K562 (cell line): ENCODE measurements around the gene TRIP6. TPM values are rescaled to one million over a fixed set of nuclear protein-coding genes. Genes with fewer than 3 reads are reported as not detected.

Experiments
- ATAC-seq: fragments of 200-7000 bp; cut with Tn5 transposase; 3 replicates; pipeline ENCODE4 v1.9.1; 2020; ENCODE audit warnings: moderate library complexity
- BruUV-seq: library from RNA; stranded (reverse); fragments of 400-500 nt; replicated peaks from 2 replicates; lab custom pipeline; 2021; lab: Mats Ljungman, UMichigan
- CTCF ChIA-PET: fragments of 300-600 bp; formaldehyde crosslinking; extraction: SDS; loops from one replicate; lab custom pipeline; 2021; ENCODE audit warnings: low intra/inter-chr PET ratio; lab: Yijun Ruan, JAX
- POLR2A ChIA-PET: fragments of 300-600, 350-650 bp; sonication (Branson Sonifier 250); formaldehyde crosslinking; extraction: SDS; loops from one replicate; lab custom pipeline; 2021; ENCODE audit warnings: antibody characterized with exemption, inconsistent platforms; lab: Yijun Ruan, JAX
- DNase-seq, 4 experiments: peaks; one replicate each; pipeline versions ENCODE4 v3.0.0 to v3.0.0-alpha.2; 2011 to 2018; ENCODE audit warnings: low spot score in 3 of 4, mixed read lengths in 3 of 4; ENCODE audit errors: extremely low read depth in 1 of 4
- FAIRE-seq: peaks from 2 replicates; lab custom pipeline; 2011; peaks lifted over from hg19 to GRCh38; lab: Jason Lieb, UNC
- H2AFZ ChIP-seq: 2 replicates; pipeline ENCODE4 v1.6.0; 2011; ENCODE audit warnings: low read depth, low read length, control low read depth, inconsistent platforms
- H3K27ac ChIP-seq: fragments of 200-600 bp; 3 replicates; pipeline ENCODE4 v1.8.0; 2011; ENCODE audit warnings: low read depth, mild to moderate bottlenecking, control low read depth, inconsistent platforms, low read length, moderate library complexity, mixed read lengths; ENCODE audit errors: extremely low read depth
- H3K27me3 ChIP-seq, 2 experiments: fragments of 300-600 bp in 1 of 2; 2 replicates in 1 of 2; 3 replicates in 1 of 2; pipeline versions ENCODE4 v1.6.0 to v1.8.0; 2011; ENCODE audit warnings: inconsistent platforms in 2 of 2, low read length in 2 of 2, mild to moderate bottlenecking in 1 of 2, mixed read lengths in 1 of 2, moderate library complexity in 1 of 2; ENCODE audit not compliant: control insufficient read depth in 2 of 2, insufficient read depth in 2 of 2
- H3K36me3 ChIP-seq: fragments of 300-600 bp; 3 replicates; pipeline ENCODE4 v1.8.0; 2011; ENCODE audit warnings: mild to moderate bottlenecking, low read length, inconsistent platforms; ENCODE audit not compliant: control insufficient read depth, insufficient read depth
- H3K4me1 ChIP-seq, 2 experiments: fragments of 200-600 bp in 1 of 2; replicated peaks in 1 of 2; 2 replicates in 1 of 2; 3 replicates in 1 of 2; pipeline versions ENCODE4 v1.5.1 to v1.8.0; 2011; ENCODE audit warnings: inconsistent platforms in 2 of 2, low read length in 2 of 2, mild to moderate bottlenecking in 1 of 2, mixed read lengths in 1 of 2, moderate library complexity in 1 of 2; ENCODE audit not compliant: control insufficient read depth in 2 of 2, insufficient read depth in 2 of 2
- H3K4me2 ChIP-seq: 2 replicates; pipeline ENCODE4 v1.6.1; 2011; ENCODE audit warnings: low read length, control low read depth, inconsistent platforms, mixed read lengths; ENCODE audit not compliant: insufficient read depth
- H3K4me3 ChIP-seq: fragments of 200-600 bp; sonication (generic), shearing (Covaris generic); 2 replicates; pipeline ENCODE4 v1.5.1; 2016; ENCODE audit warnings: control low read depth, inconsistent platforms
- H3K79me2 ChIP-seq: fragments of 200-600 bp; 3 replicates; pipeline ENCODE4 v1.8.0; 2011; ENCODE audit warnings: low read length, inconsistent platforms; ENCODE audit not compliant: control insufficient read depth, insufficient read depth
- H3K9ac ChIP-seq, 2 experiments: 2 replicates each; pipeline versions ENCODE4 v1.6.0 to v1.6.1; 2011; ENCODE audit warnings: low read depth in 2 of 2, low read length in 2 of 2, control low read depth in 1 of 2, inconsistent platforms in 1 of 2, mild to moderate bottlenecking in 1 of 2, mixed read lengths in 1 of 2; ENCODE audit not compliant: insufficient read depth in 1 of 2
- H3K9me1 ChIP-seq: one replicate; pipeline ENCODE4 v1.6.0; 2011; ENCODE audit warnings: inconsistent platforms, mild to moderate bottlenecking, low read length, moderate library complexity; ENCODE audit not compliant: control insufficient read depth, insufficient read depth
- H3K9me3 ChIP-seq: replicated peaks from 2 replicates; pipeline ENCODE4 v1.5.1; 2011; ENCODE audit warnings: low read depth, low read length, inconsistent platforms; ENCODE audit not compliant: control insufficient read depth, insufficient read depth
- H4K20me1 ChIP-seq: replicated peaks from 2 replicates; pipeline ENCODE4 v1.6.1; 2011; ENCODE audit warnings: low read length, inconsistent platforms, mixed read lengths; ENCODE audit not compliant: control insufficient read depth, insufficient read depth
- NFIC ChIP-seq: fragments of 450-650 bp; IDR thresholded peaks from 2 replicates; pipeline ENCODE4 v1.6.1; 2017; ENCODE audit warnings: mild to moderate bottlenecking, inconsistent platforms
- POLR2B ChIP-seq: fragments of 450-650 bp; IDR thresholded peaks from 2 replicates; pipeline ENCODE4 v1.6.1; 2018; ENCODE audit warnings: low read depth; ENCODE audit not compliant: partially characterized antibody
- SMC3 ChIP-seq: conservative IDR thresholded peaks from 2 replicates; pipeline ENCODE4 v1.6.1; 2011; ENCODE audit warnings: low read depth, low read length, improper control_type of control experiment; ENCODE audit not compliant: insufficient read depth
- ZNF124 ChIP-seq: sonication (generic); formaldehyde crosslinking; IDR thresholded peaks from 2 replicates; pipeline ENCODE4 v1.8.1; 2022; ENCODE audit warnings: missing genetic modification reagents
- ZNF140 ChIP-seq: fragments of 250-450 bp; sonication (Bioruptor Pico); IDR thresholded peaks from 2 replicates; pipeline ENCODE4 v1.8.0; 2021; ENCODE audit warnings: moderate library complexity, mild to moderate bottlenecking, inconsistent platforms
- ZNF324 ChIP-seq: fragments of 250-450 bp; sonication (Bioruptor Pico); IDR thresholded peaks from 2 replicates; pipeline ENCODE4 v1.4.0; 2020; ENCODE audit warnings: mild to moderate bottlenecking
- WGBS: fragments of 100-300 bp; shearing (Covaris generic); methylation state at CpG from one replicate; pipeline ENCODE4 v1.1.6; 2016; ENCODE audit warnings: low coverage, mixed read lengths; ENCODE audit not compliant: insufficient coverage; ENCODE audit errors: missing lambda C conversion rate; 5-methylcytosine and 5-hydroxymethylcytosine counted together
- in situ Hi-C: fragments of 300-500 bp; cut with MboI; formaldehyde crosslinking; loops from 4 replicates; pipeline ENCODE4 v1.15.0; 2018; ENCODE audit warnings: inconsistent platforms, mixed read lengths
- intact Hi-C: fragments of 100-400 bp; cut with micrococcal nuclease; formaldehyde crosslinking; loops from 2 replicates; pipeline ENCODE4 v1.14.2; 2022
- polyA plus RNA-seq, 8 experiments: library from polyadenylated mRNA; depleted of rRNA in 4 of 8; stranded (reverse) in 5 of 8; unstranded in 3 of 8; fragments of >200 nt; fragmentation: Nextera tagmentation in 2 of 8; fragmentation: Illumina TruSeq in 1 of 8; extraction: Ambion mirVana in 2 of 8; extraction: Trizol in 1 of 8; gene quantifications; 2 replicates each; pipeline versions ENCODE4 v1.2.1 to v1.2.3, GENCODE V29; 2011 to 2014; ENCODE audit warnings: inconsistent platforms in 1 of 8, missing spikeins in 1 of 8
- total RNA-seq, 7 experiments: library from RNA; depleted of rRNA in 6 of 7; stranded (reverse); fragments of >200 nt in 6 of 7; fragmentation: Illumina TruSeq in 2 of 7; extraction: Trizol in 2 of 7; gene quantifications; 2 replicates each; pipeline versions ENCODE4 v1.2.1 to v1.2.3, GENCODE V29; 2011 to 2021; ENCODE audit warnings: low replicate concordance in 1 of 7

The TRIP6 gene
- total and polyA plus RNA-seq, 9 of the 15 experiments (the other 6 are each of a cell fraction or from before 2014, with no cell fraction given) = 5.9 to 141 (median 54.0) TPM

DNA sequence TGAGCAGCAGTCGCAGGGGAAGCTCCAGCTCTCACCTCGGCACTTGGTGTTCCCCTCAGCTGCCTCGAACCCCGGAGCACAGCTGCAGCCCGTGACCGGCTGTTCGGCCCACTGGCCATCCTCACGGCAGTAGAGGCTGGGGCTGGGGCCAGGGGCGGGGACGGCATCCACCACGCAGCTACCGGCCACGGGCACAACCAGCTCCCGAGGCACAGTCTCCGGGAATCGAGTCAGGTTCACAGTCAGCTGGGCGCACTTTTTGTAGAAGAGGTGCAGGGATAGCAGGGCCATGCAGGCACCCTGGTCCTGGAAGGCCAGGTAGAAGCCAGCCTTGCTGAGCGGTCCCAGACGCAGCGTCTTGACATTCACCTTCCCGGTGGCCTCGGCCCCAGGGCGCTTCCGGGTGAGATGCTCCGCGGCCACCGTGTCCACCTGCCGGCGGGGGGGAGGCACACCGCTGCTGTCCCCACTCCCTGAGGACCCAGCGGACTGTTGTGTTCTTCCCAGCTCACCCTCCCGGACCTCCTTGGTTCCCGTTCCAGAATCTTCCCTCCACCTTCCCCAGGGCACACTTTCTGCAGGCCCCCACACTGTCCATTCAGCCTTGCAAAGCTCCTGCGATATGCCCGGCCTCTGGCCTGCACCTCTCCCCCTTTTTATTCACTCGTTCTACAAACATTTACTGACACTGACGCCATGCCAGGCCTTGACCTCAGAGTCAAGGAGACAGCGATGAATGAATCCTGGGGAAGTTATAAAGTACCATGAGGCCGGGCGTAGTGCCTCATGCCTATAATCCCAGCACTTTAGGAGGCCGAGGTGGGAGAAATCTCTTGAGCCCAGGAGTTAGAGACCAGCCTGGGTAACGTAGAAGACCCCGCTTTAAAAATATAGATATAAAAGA is 44.7 kb upstream of the TRIP6 start:
- Histone ChIP-seq H3K4me2 (no peak overlapping the region), H3K27ac (no peak overlapping the region), H4K20me1 (peaks cover 9% of the 10 kb centered on the region; the same call in 1 of the 2 replicates), H2AFZ (no peak overlapping the region), H3K79me2 (peaks cover 42% of the 10 kb centered on the region), H3K4me3 (no peak overlapping the region), H3K9me3 (no peaks in the 10 kb centered on the region), H3K9ac (no peak overlapping the region), H3K36me3 (peaks cover 68% of the 10 kb centered on the region; the same call in 2 of the 3 replicates), H3K9me1 (peaks cover 4% of the 10 kb centered on the region), H3K27me3 (no peaks in the 10 kb centered on the region), H3K4me1 (peaks cover 13 to 58% of the 10 kb centered on the region in 2 experiments; a peak in 4 of 5 replicates)
- no peak for FAIRE-seq
- no peak for ATAC-seq
- TF ChIP-seq ZNF124 (CRISPR knock-in tag) (no peak), POLR2B (no peak), ZNF140 (CRISPR knock-in tag) (no peak)
- WGBS = 97% methylated on average over 41 of the region's 43 CpGs
- ChIA-PET POLR2A (interaction anchor here (0.6 kb wide), 1 partner anchor 205 kb away, joined by 3 read pairs; no protein-coding TSS in a partner anchor), CTCF (no interaction called here)
- in situ Hi-C loops (no loop called here), intact Hi-C loops (no loop called here)
- DNase-seq = peak in 2 of 4 experiments; percentile 5 to 11
- no TSS peak for BruUV-seq

DNA sequence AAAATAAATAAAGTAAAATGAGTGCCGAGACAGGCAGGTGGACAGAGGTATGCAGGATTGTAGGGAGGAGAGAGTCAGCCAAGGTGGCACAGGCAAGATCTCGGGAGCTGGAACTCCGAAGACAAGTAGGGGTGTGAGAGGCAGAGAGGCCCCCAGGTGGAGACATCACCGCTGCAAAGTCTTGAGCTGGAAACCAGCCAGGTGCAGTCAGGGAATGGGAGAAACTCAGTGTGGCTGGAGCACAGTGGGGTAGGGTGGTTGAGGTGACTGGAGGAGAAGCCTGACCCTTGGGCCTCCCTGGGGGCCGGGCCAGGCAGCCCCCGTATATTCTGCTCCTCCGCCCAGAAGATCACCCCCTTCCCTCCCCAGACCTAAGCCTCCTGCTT is 44.1 kb upstream of the TRIP6 start:
- Histone ChIP-seq H3K4me3 (no peak overlapping the region), H3K4me1 (peaks cover 13 to 64% of the 10 kb centered on the region in 2 experiments; a peak in 4 of 5 replicates), H3K79me2 (peaks cover 48% of the 10 kb centered on the region), H3K9ac (peak overlapping the region in 1 of 2 experiments; percentile 56; a peak in 1 of 4 replicates), H3K4me2 (no peak overlapping the region), H3K36me3 (peaks cover 65% of the 10 kb centered on the region; the same call in 2 of the 3 replicates), H3K27ac (no peak overlapping the region), H3K9me1 (peaks cover 4% of the 10 kb centered on the region), H3K9me3 (no peaks in the 10 kb centered on the region), H4K20me1 (peaks cover 9% of the 10 kb centered on the region; the same call in 1 of the 2 replicates), H2AFZ (no peak overlapping the region), H3K27me3 (no peaks in the 10 kb centered on the region)
- in situ Hi-C loops = no loop called here
- no peak for FAIRE-seq
- no TSS peak for BruUV-seq
- ATAC-seq = no peak
- ChIA-PET POLR2A (no interaction called here), CTCF (no interaction called here)
- DNase-seq = peak in 1 of 4 experiments; percentile 47
- intact Hi-C loops = no loop called here
- WGBS = 96% methylated on average over 7 of the region's 7 CpGs
- TF ChIP-seq SMC3 = no peak
- TF ChIP-seq ZNF324 (CRISPR knock-in tag) = no peak
- TF ChIP-seq NFIC = peak; percentile 61
